Measurements from ENCODE around the gene HCN2. TPM values are rescaled to one million over a fixed set of nuclear protein-coding genes. Genes with fewer than 3 reads are reported as not detected.

The HCN2 gene
- total RNA-seq, 4 donors from 2014 or later: 0.12 to 0.27 (median 0.21) TPM

GRCh38 chr19:634975-635652 lies 45.4 kb downstream of the HCN2 start:
- H3K27me3 ChIP-seq: no peaks in the 10 kb centered on the region
- no peak for TF ChIP-seq EP300 (IDR thresholded peaks at IDR 0.05)
- 81 to 86% methylated on average over 7 to 11 of the region's 16 CpGs for WGBS, 2 donors (ENCODE audit: low coverage in 1 of 2)
- peaks cover 3 to 59% (median 24%) of the 10 kb centered on the region in 3 donors for H3K4me1 ChIP-seq
- no peak overlapping the region for H3K4me3 ChIP-seq
- peaks cover 0 to 12% of the 10 kb centered on the region in 2 donors for H3K36me3 ChIP-seq
- no peak overlapping the region for H3K27ac ChIP-seq
- H3K9me3 ChIP-seq: no peaks in the 10 kb centered on the region
- no peak for ATAC-seq

- Histone ChIP-seq H3K27me3 (no peaks in the 10 kb centered on the region), H3K27ac (peak overlapping the region in 2 of 4 donors; percentile 62 to 69), H3K4me1 (peaks cover 3 to 32% (median 14%) of the 10 kb centered on the region in 3 donors), H3K36me3 (no peaks in the 10 kb centered on the region), H3K9me3 (no peaks in the 10 kb centered on the region), H3K4me3 (peak overlapping the region; percentile 27 to 55)
- 80% methylated on average over 1 of the region's 17 CpGs; no CpG with 5 or more reads in 1 of the 2 donors for WGBS, 2 donors (ENCODE audit: low coverage in 1 of 2)
- TF ChIP-seq POLR2AphosphoS5 (IDR thresholded peaks at IDR 0.05) (no peak), EP300 (IDR thresholded peaks at IDR 0.05) (no peak), CTCF (IDR thresholded peaks at IDR 0.05) (no peak), POLR2A (IDR thresholded peaks at IDR 0.05) (no peak)
- no peak for ATAC-seq
Observed at GRCh38 chr19:638906-639252, 49.2 kb downstream of the HCN2 start.

- Histone ChIP-seq H3K27ac (peak within 1 kb of the TSS in 3 of 4 donors; percentile 56 to 75 (median 69)), H3K36me3 (peaks cover 0 to 2% of the 10 kb centered on the region in 2 donors), H3K4me3 (peak within 1 kb of the TSS; percentile 27 to 55), H3K9me3 (no peaks in the 10 kb centered on the region), H3K27me3 (no peaks in the 10 kb centered on the region), H3K4me1 (peaks cover 0 to 26% (median 9%) of the 10 kb centered on the region in 3 donors)
- TF ChIP-seq EP300 (IDR thresholded peaks at IDR 0.05) (no peak), CTCF (IDR thresholded peaks at IDR 0.05) (peak in 3 of 4 experiments; percentile 7 to 31 (median 19)), POLR2AphosphoS5 (IDR thresholded peaks at IDR 0.05) (peak; percentile 10), POLR2A (IDR thresholded peaks at IDR 0.05) (peak in 1 of 2 donors; percentile 20)
- 3 to 6% methylated on average over 9 to 10 of the region's 109 CpGs for WGBS, 2 donors (ENCODE audit: low coverage in 1 of 2)
- ATAC-seq: peak; percentile 95
Observed at GRCh38 chr19:639253-640160, 49.8 kb downstream of the HCN2 start, which contains the start of gene FGF22. Gene FGF22, plus strand, starts transcription at chr19:639879. Its CDS starts 47 bp downstream, at chr19:639926.

- Histone ChIP-seq H3K36me3 (peaks cover 0 to 9% of the 10 kb centered on the region in 2 donors), H3K27ac (peak overlapping the region in 3 of 4 donors; percentile 56 to 75 (median 69)), H3K9me3 (no peaks in the 10 kb centered on the region), H3K4me1 (peaks cover 0 to 20% (median 6%) of the 10 kb centered on the region in 3 donors), H3K4me3 (peak overlapping the region; percentile 26 to 55), H3K27me3 (no peaks in the 10 kb centered on the region)
- ATAC-seq: no peak
- TF ChIP-seq EP300 (IDR thresholded peaks at IDR 0.05) (no peak), POLR2AphosphoS5 (IDR thresholded peaks at IDR 0.05) (no peak), POLR2A (IDR thresholded peaks at IDR 0.05) (no peak), CTCF (IDR thresholded peaks at IDR 0.05) (no peak)
- WGBS, 2 donors (ENCODE audit: low coverage in 1 of 2): no CpG with 5 or more reads among the region's 25 CpGs
Observed at GRCh38 chr19:640161-640558, 50.5 kb downstream of the HCN2 start.

DNA sequence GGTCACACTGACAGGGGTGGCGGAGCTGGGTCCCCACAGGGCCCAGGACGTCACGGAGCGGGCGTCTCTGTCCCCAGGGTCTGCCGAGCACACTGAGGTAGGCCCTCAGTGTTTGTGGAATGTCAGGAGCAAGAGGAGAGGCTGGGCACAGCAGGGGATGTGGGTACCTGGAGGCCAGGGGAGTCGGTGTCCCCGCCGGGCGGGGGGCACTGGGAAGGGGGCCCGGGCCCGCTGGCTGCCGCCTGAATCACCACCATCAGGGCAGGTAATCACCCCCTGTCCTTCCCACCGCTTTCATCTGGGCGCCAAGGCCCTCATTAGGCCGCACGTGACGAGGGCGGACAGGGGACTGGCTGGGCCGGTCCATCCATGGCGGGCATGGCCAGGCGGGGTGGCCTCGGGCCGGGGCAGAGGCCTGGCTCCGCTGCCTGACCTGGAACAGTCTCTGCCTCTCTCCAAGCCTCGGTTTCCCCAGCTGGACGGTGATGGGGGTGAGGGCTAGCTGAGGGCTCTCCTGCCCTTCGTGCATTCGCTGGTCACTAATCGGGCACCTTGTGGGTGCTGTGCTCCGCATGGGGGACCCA lies 51.0 kb downstream of the HCN2 start:
- no peak overlapping the region for H3K4me3 ChIP-seq
- peaks cover 0 to 11% of the 10 kb centered on the region in 2 donors for H3K36me3 ChIP-seq
- TF ChIP-seq POLR2A (IDR thresholded peaks at IDR 0.05) (peak in 1 of 2 donors; percentile 9), CTCF (IDR thresholded peaks at IDR 0.05) (no peak)
- H3K4me1 ChIP-seq: peaks cover 0 to 20% (median 6%) of the 10 kb centered on the region in 3 donors
- no peak for ATAC-seq
- no CpG with 5 or more reads among the region's 31 CpGs for WGBS, 2 donors (ENCODE audit: low coverage in 1 of 2)
- H3K9me3 ChIP-seq: no peaks in the 10 kb centered on the region
- no peaks in the 10 kb centered on the region for H3K27me3 ChIP-seq
- H3K27ac ChIP-seq: peak overlapping the region in 3 of 4 donors; percentile 56 to 75 (median 69)
